Endothelial cell (in vitro differentiated cells): ENCODE results near the gene POP7. TPM values are rescaled to one million over a fixed set of nuclear protein-coding genes. Genes with fewer than 3 reads are reported as not detected.

Experiments used
- DNase-seq: peaks from one replicate; pipeline ENCODE4 v3.0.0; 2021; ENCODE audit warnings: low spot score
- H3K27ac Mint-ChIP-seq: one replicate; pipeline ENCODE4 v1.8.0; 2021; ENCODE audit warnings: mixed read lengths, inconsistent platforms; ENCODE audit not compliant: unreplicated experiment
- H3K27me3 Mint-ChIP-seq: one replicate; pipeline ENCODE4 v1.8.0; 2021; ENCODE audit warnings: mild to moderate bottlenecking, moderate library complexity, mixed read lengths, inconsistent platforms; ENCODE audit not compliant: unreplicated experiment
- H3K36me3 Mint-ChIP-seq: one replicate; pipeline ENCODE4 v1.8.0; 2021; ENCODE audit warnings: mild to moderate bottlenecking, low read depth, mixed read lengths, inconsistent platforms; ENCODE audit not compliant: unreplicated experiment
- H3K4me1 Mint-ChIP-seq: one replicate; pipeline ENCODE4 v1.8.0; 2021; ENCODE audit warnings: mild to moderate bottlenecking, mixed read lengths, inconsistent platforms; ENCODE audit not compliant: unreplicated experiment
- H3K4me3 Mint-ChIP-seq: one replicate; pipeline ENCODE4 v1.8.0; 2021; ENCODE audit warnings: mild to moderate bottlenecking, mixed read lengths, inconsistent platforms; ENCODE audit not compliant: unreplicated experiment
- H3K9me3 Mint-ChIP-seq: one replicate; pipeline ENCODE4 v1.8.0; 2021; ENCODE audit warnings: mixed read lengths, inconsistent platforms; ENCODE audit not compliant: unreplicated experiment
- CTCF ChIP-seq: fragments of 200-600 bp; sonication (generic); IDR thresholded peaks from one replicate; pipeline ENCODE4 v1.5.0; 2021; ENCODE audit warnings: antibody characterized with exemption; ENCODE audit not compliant: unreplicated experiment
- total RNA-seq: library from RNA; stranded (reverse); fragmentation: NEBNext Ultra II Directional; extraction: Animal tissue kit (Norgen Biotek cat#: 25700); gene quantifications from one replicate; pipeline ENCODE4 v1.2.1, GENCODE V29; 2021; ENCODE audit not compliant: unreplicated experiment

The POP7 gene
- total RNA-seq, 1 donor from 2014 or later: 30.6 TPM

- Mint-ChIP-seq H3K36me3 (peaks cover 15% of the 10 kb centered on the region), H3K9me3 (no peaks in the 10 kb centered on the region), H3K4me1 (no peaks in the 10 kb centered on the region), H3K27me3 (peaks cover 6% of the 10 kb centered on the region), H3K27ac (no peak overlapping the region), H3K4me3 (no peak overlapping the region)
- no peak for DNase-seq
- TF ChIP-seq CTCF: no peak
Observed at GRCh38 chr7:100686201-100686821, 19.6 kb upstream of the POP7 start.

- no peak overlapping the region for H3K27ac Mint-ChIP-seq
- H3K36me3 Mint-ChIP-seq: peaks cover 15% of the 10 kb centered on the region
- peaks cover 3% of the 10 kb centered on the region for H3K4me1 Mint-ChIP-seq
- H3K4me3 Mint-ChIP-seq: no peak overlapping the region
- H3K9me3 Mint-ChIP-seq: no peaks in the 10 kb centered on the region
- peaks cover 6% of the 10 kb centered on the region for H3K27me3 Mint-ChIP-seq
- DNase-seq: no peak
- TF ChIP-seq CTCF: no peak
Observed at GRCh38 chr7:100686822-100687211, 19.1 kb upstream of the POP7 start.

- H3K4me1 Mint-ChIP-seq: peaks cover 6% of the 10 kb centered on the region
- H3K9me3 Mint-ChIP-seq: no peaks in the 10 kb centered on the region
- no peak overlapping the region for H3K4me3 Mint-ChIP-seq
- H3K36me3 Mint-ChIP-seq: peaks cover 15% of the 10 kb centered on the region
- no peak for DNase-seq
- no peak for TF ChIP-seq CTCF
- H3K27me3 Mint-ChIP-seq: peaks cover 6% of the 10 kb centered on the region
- H3K27ac Mint-ChIP-seq: no peak overlapping the region
Observed at GRCh38 chr7:100687261-100687660, 18.7 kb upstream of the POP7 start.

GRCh38 chr7:100687751-100688300 lies 18.1 kb upstream of the POP7 start:
- DNase-seq: no peak
- H3K27ac Mint-ChIP-seq: no peak overlapping the region
- peaks cover 6% of the 10 kb centered on the region for H3K27me3 Mint-ChIP-seq
- peaks cover 12% of the 10 kb centered on the region for H3K4me1 Mint-ChIP-seq
- H3K9me3 Mint-ChIP-seq: no peaks in the 10 kb centered on the region
- peaks cover 17% of the 10 kb centered on the region for H3K36me3 Mint-ChIP-seq
- H3K4me3 Mint-ChIP-seq: no peak overlapping the region
- no peak for TF ChIP-seq CTCF

- H3K9me3 Mint-ChIP-seq: no peaks in the 10 kb centered on the region
- no peak for TF ChIP-seq CTCF
- peaks cover 11% of the 10 kb centered on the region for H3K27me3 Mint-ChIP-seq
- H3K4me1 Mint-ChIP-seq: peaks cover 17% of the 10 kb centered on the region
- H3K4me3 Mint-ChIP-seq: peak overlapping the region; percentile 56
- peak overlapping the region; percentile 36 for H3K27ac Mint-ChIP-seq
- peaks cover 22% of the 10 kb centered on the region for H3K36me3 Mint-ChIP-seq
- DNase-seq: no peak
Observed at GRCh38 chr7:100688326-100688860, 17.5 kb upstream of the POP7 start.
